ENCODE results near the gene KRT4. TPM values are rescaled to one million over a fixed set of nuclear protein-coding genes. Genes with fewer than 3 reads are reported as not detected.

Gene KRT4
- total RNA-seq, 1 experiment from 2014 or later: not detected

DNA sequence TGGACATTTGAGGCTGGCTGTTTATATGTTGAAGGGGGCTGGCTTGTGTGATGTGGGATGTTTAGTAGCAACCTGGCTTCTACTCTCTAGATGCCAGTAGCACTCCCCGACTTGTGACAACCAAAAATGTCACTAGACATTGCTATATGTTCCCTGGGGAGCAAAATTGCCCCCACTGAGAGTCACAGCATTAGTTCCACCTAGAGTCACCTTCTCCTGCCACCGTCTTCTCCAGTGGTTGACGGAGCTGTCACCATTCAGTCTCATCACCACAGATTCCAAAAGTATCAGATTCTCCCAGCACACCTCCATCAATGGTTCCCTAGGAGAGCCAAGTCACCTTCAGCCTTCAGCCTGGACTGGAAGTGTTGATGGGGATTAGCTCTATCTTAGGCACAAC is 29.0 kb downstream of the KRT4 start:
- H3K27me3 Mint-ChIP-seq (ENCODE audit: low read depth): peaks cover 21% of the 10 kb centered on the region
- no peak overlapping the region for H2BK15ac ChIP-seq (ENCODE audit: low read depth, low read length)
- DNase-seq: no peak

More for the DNA sequence above, 29.0 kb downstream of the KRT4 start:
- no peak overlapping the region for H3K23ac ChIP-seq (ENCODE audit: insufficient read length, low read depth, low read length)
- Mint-ChIP-seq H3K36me3 (ENCODE audit: insufficient read depth in 1 of 3, low read depth in 3 of 3) (no peaks in the 10 kb centered on the region), H3K27ac (no peak overlapping the region), H3K4me1 (0 out of 4 replicates have a peak, but pooled peaks cover 0 to 4% of the 10 kb centered on the region in 2 experiments), H3K4me3 (no peak overlapping the region), H3K9me3 (peaks cover 0 to 2% of the 10 kb centered on the region in 2 experiments; a peak in 2 of 5 replicates)
- H3K23me2 ChIP-seq (ENCODE audit: insufficient read length, low read depth, low read length, poor library complexity, severe bottlenecking): no peaks in the 10 kb centered on the region
- no peak overlapping the region for H3K27ac ChIP-seq (ENCODE audit: insufficient read length, low read depth, low read length)
- H3K9ac ChIP-seq (ENCODE audit: extremely low read depth, insufficient read length, low read length): no peak overlapping the region
- no peak overlapping the region for H3K56ac ChIP-seq (ENCODE audit: insufficient read length, low read depth, low read length)
- H3K79me1 ChIP-seq (ENCODE audit: insufficient read depth, low read depth, low read length, poor library complexity, severe bottlenecking): no peaks in the 10 kb centered on the region
- no peak overlapping the region for H3K4ac ChIP-seq (ENCODE audit: low read depth, low read length)
- H3K14ac ChIP-seq (ENCODE audit: insufficient read depth, low read length): no peak overlapping the region
- no peak overlapping the region for H2BK12ac ChIP-seq (ENCODE audit: insufficient read length, low read depth, low read length)
- no peak overlapping the region for H3T11ph ChIP-seq (ENCODE audit: low read length)
- TF ChIP-seq, protein P1, sequence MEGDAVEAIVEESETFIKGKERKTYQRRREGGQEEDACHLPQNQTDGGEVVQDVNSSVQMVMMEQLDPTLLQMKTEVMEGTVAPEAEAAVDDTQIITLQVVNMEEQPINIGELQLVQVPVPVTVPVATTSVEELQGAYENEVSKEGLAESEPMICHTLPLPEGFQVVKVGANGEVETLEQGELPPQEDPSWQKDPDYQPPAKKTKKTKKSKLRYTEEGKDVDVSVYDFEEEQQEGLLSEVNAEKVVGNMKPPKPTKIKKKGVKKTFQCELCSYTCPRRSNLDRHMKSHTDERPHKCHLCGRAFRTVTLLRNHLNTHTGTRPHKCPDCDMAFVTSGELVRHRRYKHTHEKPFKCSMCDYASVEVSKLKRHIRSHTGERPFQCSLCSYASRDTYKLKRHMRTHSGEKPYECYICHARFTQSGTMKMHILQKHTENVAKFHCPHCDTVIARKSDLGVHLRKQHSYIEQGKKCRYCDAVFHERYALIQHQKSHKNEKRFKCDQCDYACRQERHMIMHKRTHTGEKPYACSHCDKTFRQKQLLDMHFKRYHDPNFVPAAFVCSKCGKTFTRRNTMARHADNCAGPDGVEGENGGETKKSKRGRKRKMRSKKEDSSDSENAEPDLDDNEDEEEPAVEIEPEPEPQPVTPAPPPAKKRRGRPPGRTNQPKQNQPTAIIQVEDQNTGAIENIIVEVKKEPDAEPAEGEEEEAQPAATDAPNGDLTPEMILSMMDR (conservative IDR thresholded peaks at IDR 0.05): no peak
- no peak overlapping the region for H2BK20ac ChIP-seq (ENCODE audit: low read depth, low read length, poor library complexity, severe bottlenecking)
- no peak overlapping the region for H2BK120ac ChIP-seq (ENCODE audit: low read depth, low read length, poor library complexity, severe bottlenecking)
- no peak overlapping the region for H4K8ac ChIP-seq (replicated peaks; ENCODE audit: insufficient read length, low read depth, low read length)
- no peak overlapping the region for H3K18ac ChIP-seq (ENCODE audit: insufficient read length, low read depth, low read length)
- no peaks in the 10 kb centered on the region for H3K27me3 ChIP-seq (ENCODE audit: insufficient read depth, low read length)
- no peaks in the 10 kb centered on the region for H3K4me1 ChIP-seq (ENCODE audit: insufficient read depth, low read length)
- no peak overlapping the region for H4K5ac ChIP-seq (ENCODE audit: insufficient read length, low read depth, low read length)
- no peak overlapping the region for H2BK5ac ChIP-seq (ENCODE audit: insufficient read length, low read length)
- H2AFZ ChIP-seq (ENCODE audit: low read length): no peak overlapping the region
- H2AK5ac ChIP-seq (ENCODE audit: insufficient read length, low read length): no peak overlapping the region
- no peaks in the 10 kb centered on the region for H4K20me1 ChIP-seq (ENCODE audit: control insufficient read depth, insufficient read depth, insufficient read length)
- H3K9me3 ChIP-seq (ENCODE audit: control insufficient read depth, low read depth, low read length): no peaks in the 10 kb centered on the region
- H3K79me2 ChIP-seq (ENCODE audit: insufficient read depth, low read length): no peaks in the 10 kb centered on the region
- H3K4me2 ChIP-seq (ENCODE audit: insufficient read depth, insufficient read length, low read length): no peak overlapping the region
- no CpG with 5 or more reads among the region's 3 CpGs for WGBS (ENCODE audit: extremely low coverage, insufficient read length, low lambda C conversion rate)
- H4K91ac ChIP-seq (ENCODE audit: insufficient read length, low read depth, low read length): no peak overlapping the region

All from H9 (cell line).